ENCODE results near the gene RBMS3. TPM values are rescaled to one million over a fixed set of nuclear protein-coding genes. Genes with fewer than 3 reads are reported as not detected.

Gene RBMS3
- total RNA-seq, 1 experiment from 2014 or later, result 1.3 TPM

DNA sequence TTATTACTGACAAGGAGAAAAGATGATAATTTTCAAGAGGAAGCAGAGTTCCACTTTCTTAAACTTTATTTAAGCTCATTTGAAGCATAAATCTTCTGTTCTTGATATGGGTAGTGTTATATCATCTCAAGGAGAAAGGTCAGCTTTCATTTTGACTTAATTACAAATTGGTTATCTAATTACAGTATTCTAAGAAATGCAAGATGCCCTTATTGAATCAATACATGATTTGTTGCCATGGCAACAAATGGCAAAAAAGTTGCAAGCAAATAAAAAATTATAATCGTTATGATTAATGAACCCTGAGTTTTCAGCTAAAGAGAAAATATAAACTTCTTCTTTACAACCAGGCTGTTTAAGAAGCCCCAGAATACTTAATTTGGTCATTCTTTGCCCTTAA, 622.7 kb downstream of the RBMS3 start:
- BruUV-seq (replicated peaks), result no TSS peak
- Mint-ChIP-seq H3K4me3 (ENCODE audit: low read depth, unreplicated experiment) (no peak overlapping the region), H3K36me3 (ENCODE audit: insufficient read depth, unreplicated experiment) (no peaks in the 10 kb centered on the region), H3K9me3 (ENCODE audit: low read depth, unreplicated experiment) (no peaks in the 10 kb centered on the region), H3K27me3 (ENCODE audit: unreplicated experiment) (no peaks in the 10 kb centered on the region), H3K27ac (ENCODE audit: unreplicated experiment) (no peak overlapping the region), H3K4me1 (ENCODE audit: low read depth, unreplicated experiment) (no peaks in the 10 kb centered on the region)
- TF ChIP-seq, protein P1, sequence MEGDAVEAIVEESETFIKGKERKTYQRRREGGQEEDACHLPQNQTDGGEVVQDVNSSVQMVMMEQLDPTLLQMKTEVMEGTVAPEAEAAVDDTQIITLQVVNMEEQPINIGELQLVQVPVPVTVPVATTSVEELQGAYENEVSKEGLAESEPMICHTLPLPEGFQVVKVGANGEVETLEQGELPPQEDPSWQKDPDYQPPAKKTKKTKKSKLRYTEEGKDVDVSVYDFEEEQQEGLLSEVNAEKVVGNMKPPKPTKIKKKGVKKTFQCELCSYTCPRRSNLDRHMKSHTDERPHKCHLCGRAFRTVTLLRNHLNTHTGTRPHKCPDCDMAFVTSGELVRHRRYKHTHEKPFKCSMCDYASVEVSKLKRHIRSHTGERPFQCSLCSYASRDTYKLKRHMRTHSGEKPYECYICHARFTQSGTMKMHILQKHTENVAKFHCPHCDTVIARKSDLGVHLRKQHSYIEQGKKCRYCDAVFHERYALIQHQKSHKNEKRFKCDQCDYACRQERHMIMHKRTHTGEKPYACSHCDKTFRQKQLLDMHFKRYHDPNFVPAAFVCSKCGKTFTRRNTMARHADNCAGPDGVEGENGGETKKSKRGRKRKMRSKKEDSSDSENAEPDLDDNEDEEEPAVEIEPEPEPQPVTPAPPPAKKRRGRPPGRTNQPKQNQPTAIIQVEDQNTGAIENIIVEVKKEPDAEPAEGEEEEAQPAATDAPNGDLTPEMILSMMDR (IDR thresholded peaks at IDR 0.05; ENCODE audit: unreplicated experiment), result no peak
- no peak for DNase-seq
- CTCF ChIA-PET, result no interaction called here
- intact Hi-C loops (cut with micrococcal nuclease; ENCODE audit: unreplicated experiment), result no loop called here

DNA sequence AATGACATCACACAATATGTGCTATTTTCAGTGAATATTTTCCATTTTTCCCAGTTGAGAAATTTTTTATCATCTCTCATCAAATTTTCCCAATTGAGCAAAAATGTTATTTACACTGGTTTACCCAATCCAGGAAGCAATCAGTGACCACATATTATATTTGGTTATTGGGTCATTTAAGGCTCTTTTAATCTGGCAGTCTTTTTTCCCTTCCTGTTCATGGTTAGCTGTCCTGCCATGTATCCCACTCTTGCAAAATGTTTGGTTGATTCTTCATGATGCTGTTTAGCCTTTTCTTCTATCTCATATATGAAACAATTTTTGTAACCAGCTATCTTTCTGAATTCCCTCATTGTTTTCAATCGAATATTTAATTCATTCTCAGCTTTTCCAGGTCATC, 626.0 kb downstream of the RBMS3 start:
- H3K4me3 Mint-ChIP-seq (ENCODE audit: low read depth, unreplicated experiment), result no peak overlapping the region
- no peaks in the 10 kb centered on the region for H3K9me3 Mint-ChIP-seq (ENCODE audit: low read depth, unreplicated experiment)
- intact Hi-C loops (cut with micrococcal nuclease; ENCODE audit: unreplicated experiment), result no loop called here
- no peaks in the 10 kb centered on the region for H3K4me1 Mint-ChIP-seq (ENCODE audit: low read depth, unreplicated experiment)
- no TSS peak for BruUV-seq (replicated peaks)
- H3K36me3 Mint-ChIP-seq (ENCODE audit: insufficient read depth, unreplicated experiment), result no peaks in the 10 kb centered on the region
- no peak for DNase-seq
- no peaks in the 10 kb centered on the region for H3K27me3 Mint-ChIP-seq (ENCODE audit: unreplicated experiment)
- CTCF ChIA-PET, result no interaction called here
- no peak overlapping the region for H3K27ac Mint-ChIP-seq (ENCODE audit: unreplicated experiment)
- TF ChIP-seq, protein P1 (IDR thresholded peaks at IDR 0.05; ENCODE audit: unreplicated experiment), result no peak

DNA sequence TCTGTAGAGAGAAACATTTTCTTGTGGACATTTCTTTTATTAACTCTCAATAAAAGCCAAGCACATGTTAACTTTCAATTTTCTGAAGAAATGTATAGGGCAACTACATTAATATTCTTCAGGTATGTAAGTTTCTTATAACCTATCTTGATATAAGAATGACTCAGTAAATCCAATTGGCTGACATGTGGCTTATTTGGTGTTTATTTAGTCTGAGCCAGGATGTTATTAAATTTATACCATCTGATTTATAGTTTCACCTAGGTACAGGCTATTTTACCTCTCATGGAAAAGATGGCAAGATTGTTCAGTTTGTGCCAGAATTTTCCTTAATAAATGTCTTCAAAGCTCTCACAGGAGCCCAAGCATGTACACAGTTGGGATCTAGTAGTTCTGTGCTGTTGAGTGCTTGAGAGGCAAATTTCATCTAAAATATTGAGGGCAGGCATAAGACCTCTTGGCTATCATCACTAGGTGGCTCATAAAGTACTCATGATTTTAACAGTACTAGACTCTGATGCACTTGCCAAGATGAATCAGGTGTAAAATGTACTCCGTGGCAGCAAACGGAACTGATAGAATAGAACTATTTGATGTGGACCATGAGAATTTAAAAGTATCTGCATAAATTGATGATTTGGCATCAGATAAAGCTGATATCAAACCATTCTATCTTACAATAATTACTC, 631.9 kb downstream of the RBMS3 start:
- intact Hi-C loops (cut with micrococcal nuclease; ENCODE audit: unreplicated experiment), result no loop called here

DNA sequence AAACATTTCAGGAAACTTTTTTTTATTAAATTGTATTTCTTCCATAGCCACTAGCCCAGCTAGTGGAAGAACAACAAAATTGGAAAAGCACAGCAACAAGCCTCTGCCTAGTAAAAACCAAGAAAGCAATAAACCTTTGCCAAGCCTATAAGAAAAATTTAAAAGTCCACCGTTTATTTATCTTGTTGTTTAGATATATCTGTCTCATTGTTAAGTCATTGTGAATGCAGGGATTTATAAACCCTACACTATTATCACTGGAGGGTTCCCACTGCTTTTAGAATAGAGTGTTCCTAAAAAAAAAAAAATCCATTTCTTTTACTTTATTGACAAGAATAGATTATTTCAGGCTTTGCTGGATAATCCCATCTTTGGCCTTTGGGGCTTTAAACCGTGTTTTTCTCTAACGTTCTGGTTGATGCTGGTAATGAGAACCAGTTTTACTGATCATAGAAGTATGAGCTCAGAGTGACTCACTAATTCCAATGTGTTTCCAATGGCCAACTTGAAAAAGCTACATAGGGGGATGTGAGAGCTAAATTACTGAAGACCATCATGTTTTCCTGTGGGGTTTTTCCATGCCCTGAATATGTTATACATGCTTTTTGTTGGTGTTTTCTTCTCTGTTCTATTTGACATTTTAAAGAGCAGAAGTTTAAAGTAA, 634.1 kb downstream of the RBMS3 start:
- CTCF ChIA-PET, result no interaction called here
- H3K36me3 Mint-ChIP-seq (ENCODE audit: insufficient read depth, unreplicated experiment), result no peaks in the 10 kb centered on the region
- TF ChIP-seq, protein P1 (IDR thresholded peaks at IDR 0.05; ENCODE audit: unreplicated experiment), result no peak
- intact Hi-C loops (cut with micrococcal nuclease; ENCODE audit: unreplicated experiment), result no loop called here
- H3K27ac Mint-ChIP-seq (ENCODE audit: unreplicated experiment), result no peak overlapping the region
- H3K27me3 Mint-ChIP-seq (ENCODE audit: unreplicated experiment), result no peaks in the 10 kb centered on the region
- no peak overlapping the region for H3K4me3 Mint-ChIP-seq (ENCODE audit: low read depth, unreplicated experiment)
- no peak for DNase-seq
- H3K4me1 Mint-ChIP-seq (ENCODE audit: low read depth, unreplicated experiment), result no peaks in the 10 kb centered on the region
- no peaks in the 10 kb centered on the region for H3K9me3 Mint-ChIP-seq (ENCODE audit: low read depth, unreplicated experiment)
- no TSS peak for BruUV-seq (replicated peaks)

More for the DNA sequence above, 631.9 kb downstream of the RBMS3 start:
- Mint-ChIP-seq H3K4me1 (ENCODE audit: low read depth, unreplicated experiment) (no peaks in the 10 kb centered on the region), H3K9me3 (ENCODE audit: low read depth, unreplicated experiment) (no peaks in the 10 kb centered on the region), H3K36me3 (ENCODE audit: insufficient read depth, unreplicated experiment) (no peaks in the 10 kb centered on the region), H3K27ac (ENCODE audit: unreplicated experiment) (no peak overlapping the region), H3K27me3 (ENCODE audit: unreplicated experiment) (no peaks in the 10 kb centered on the region), H3K4me3 (ENCODE audit: low read depth, unreplicated experiment) (no peak overlapping the region)
- TF ChIP-seq, protein P1 (IDR thresholded peaks at IDR 0.05; ENCODE audit: unreplicated experiment), result no peak
- no TSS peak for BruUV-seq (replicated peaks)
- CTCF ChIA-PET, result no interaction called here
- DNase-seq, result no peak
